ENCODE results near the gene RPS21.

RPS21 gene

GRCh38 chr20:62400021-62400420, 13.1 kb downstream of the RPS21 start:
- DNase-seq = no peak

- no peak for DNase-seq
These were observed 13.6 kb downstream of the RPS21 start for GRCh38 chr20:62400541-62400940.

- DNase-seq = no peak
These were observed 14.5 kb downstream of the RPS21 start for GRCh38 chr20:62401331-62401779.

- DNase-seq = no peak
These were observed 15.7 kb downstream of the RPS21 start for GRCh38 chr20:62402456-62403150.

- no peak for DNase-seq
These were observed 16.4 kb downstream of the RPS21 start for GRCh38 chr20:62403331-62403730.

GRCh38 chr20:62404112-62404665, 17.3 kb downstream of the RPS21 start:
- DNase-seq = no peak

- DNase-seq = no peak
These were observed 17.8 kb downstream of the RPS21 start for GRCh38 chr20:62404761-62405107.

- DNase-seq = peak; percentile 41
These were observed 18.4 kb downstream of the RPS21 start for GRCh38 chr20:62405108-62405980.

GRCh38 chr20:62405981-62406513, 19.1 kb downstream of the RPS21 start:
- no peak for DNase-seq

- DNase-seq = no peak
These were observed 19.8 kb downstream of the RPS21 start for GRCh38 chr20:62406635-62407176.

GRCh38 chr20:62407221-62407992, 20.5 kb downstream of the RPS21 start, which contains the start of gene CABLES2:
CABLES2 (minus strand) TSS chr20:62407285; CDS start chr20:62407276, 9 bp downstream.
- DNase-seq = peak; percentile 95

GRCh38 chr20:62408055-62408454, 21.2 kb downstream of the RPS21 start:
- DNase-seq = no peak

- DNase-seq = no peak
These were observed 21.7 kb downstream of the RPS21 start for GRCh38 chr20:62408640-62409039.

- DNase-seq = no peak
These were observed 22.4 kb downstream of the RPS21 start for GRCh38 chr20:62409086-62409853.

- DNase-seq = no peak
These were observed 23.2 kb downstream of the RPS21 start for GRCh38 chr20:62409931-62410745.

GRCh38 chr20:62410746-62411478, 24.0 kb downstream of the RPS21 start:
- no peak for DNase-seq

GRCh38 chr20:62411479-62412193, 24.7 kb downstream of the RPS21 start:
- DNase-seq = no peak

GRCh38 chr20:62412194-62413024, 25.5 kb downstream of the RPS21 start:
- no peak for DNase-seq

All from HCEC 1CT (cell line).